Breast epithelium (tissue), 3 donors: Measurements from ENCODE around the gene CDK19.

Source experiments
- CTCF ChIP-seq, 3 donors: fragments of 450-650 bp; IDR thresholded peaks; one replicate each; pipeline ENCODE4 v1.5.1; 2016 to 2017; ENCODE audit warnings: antibody characterized with exemption in 3 of 3, mild to moderate bottlenecking in 3 of 3, moderate library complexity in 3 of 3
- POLR2A ChIP-seq: fragments of 450-650 bp; IDR thresholded peaks from one replicate; pipeline ENCODE4 v1.6.1; 2016; ENCODE audit warnings: antibody characterized with exemption, mild to moderate bottlenecking, moderate library complexity

- TF ChIP-seq CTCF (IDR thresholded peaks at IDR 0.05): no peak
- no peak for TF ChIP-seq POLR2A
Measured at GRCh38 chr6:110643175-110643574, 172.1 kb downstream of the CDK19 start.
